ENCODE data around the gene AS3MT.
"Not testable (repeated sequence)": the region's sequence is repeated elsewhere in the genome, so short reads cannot be mapped to it uniquely, and the experiment has no call there.

DNA sequence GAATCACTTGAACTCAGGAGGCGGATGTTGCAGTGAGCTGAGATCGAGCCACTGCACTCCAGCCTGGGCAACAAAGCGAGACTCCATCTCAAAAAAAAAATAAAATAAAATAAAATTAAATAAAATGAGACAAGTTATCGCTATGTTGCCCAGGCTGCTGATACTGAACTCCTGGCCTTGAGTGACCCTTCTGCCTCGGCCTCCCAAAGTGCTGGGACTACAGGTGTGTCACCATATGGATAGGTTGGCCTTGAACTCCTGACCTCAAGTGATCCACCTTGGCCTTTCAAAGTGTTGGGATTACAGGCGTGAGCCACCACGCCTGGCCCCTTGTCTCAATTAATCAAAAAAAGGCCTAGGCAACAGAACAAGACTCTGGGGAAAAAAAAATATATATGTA, 16.0 kb upstream of the AS3MT start:
- TF ChIP-seq, protein P1, sequence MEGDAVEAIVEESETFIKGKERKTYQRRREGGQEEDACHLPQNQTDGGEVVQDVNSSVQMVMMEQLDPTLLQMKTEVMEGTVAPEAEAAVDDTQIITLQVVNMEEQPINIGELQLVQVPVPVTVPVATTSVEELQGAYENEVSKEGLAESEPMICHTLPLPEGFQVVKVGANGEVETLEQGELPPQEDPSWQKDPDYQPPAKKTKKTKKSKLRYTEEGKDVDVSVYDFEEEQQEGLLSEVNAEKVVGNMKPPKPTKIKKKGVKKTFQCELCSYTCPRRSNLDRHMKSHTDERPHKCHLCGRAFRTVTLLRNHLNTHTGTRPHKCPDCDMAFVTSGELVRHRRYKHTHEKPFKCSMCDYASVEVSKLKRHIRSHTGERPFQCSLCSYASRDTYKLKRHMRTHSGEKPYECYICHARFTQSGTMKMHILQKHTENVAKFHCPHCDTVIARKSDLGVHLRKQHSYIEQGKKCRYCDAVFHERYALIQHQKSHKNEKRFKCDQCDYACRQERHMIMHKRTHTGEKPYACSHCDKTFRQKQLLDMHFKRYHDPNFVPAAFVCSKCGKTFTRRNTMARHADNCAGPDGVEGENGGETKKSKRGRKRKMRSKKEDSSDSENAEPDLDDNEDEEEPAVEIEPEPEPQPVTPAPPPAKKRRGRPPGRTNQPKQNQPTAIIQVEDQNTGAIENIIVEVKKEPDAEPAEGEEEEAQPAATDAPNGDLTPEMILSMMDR (IDR thresholded peaks at IDR 0.05): not testable (repeated sequence)
- TF ChIP-seq POLR2A (IDR thresholded peaks at IDR 0.05): not testable (repeated sequence)

All from breast epithelium (tissue), 3 donors.